ENCODE measurements around the gene C20orf141.
"Not testable (repeated sequence)": the region's sequence is repeated elsewhere in the genome, so short reads cannot be mapped to it uniquely, and the experiment has no call there.

Gene C20orf141

DNA sequence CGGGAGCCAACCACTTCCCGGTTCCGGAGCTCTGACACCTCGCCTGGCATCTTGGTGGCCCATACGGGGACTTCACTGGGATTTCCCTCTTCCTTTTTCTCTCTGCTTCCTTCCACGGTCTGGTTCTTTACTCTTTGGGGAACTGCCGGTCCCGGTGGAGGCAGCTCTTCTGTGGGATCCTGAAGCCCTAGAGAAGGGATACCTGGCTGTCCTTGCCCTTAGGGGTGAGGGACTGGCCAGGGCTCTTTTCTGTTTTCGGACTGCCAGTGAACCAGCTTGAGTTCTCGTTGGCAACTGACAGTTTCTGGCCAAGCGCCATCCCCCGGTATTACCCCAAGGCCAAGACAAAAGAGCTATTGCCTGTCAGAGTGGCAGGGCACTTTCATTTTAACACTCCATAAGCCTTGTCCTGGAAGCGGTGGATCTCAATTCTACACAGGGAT, 13.5 kb upstream of the C20orf141 start:
- H3K27me3 ChIP-seq (ENCODE audit: control insufficient read depth, insufficient read depth, low read length), result peaks cover 76% of the 10 kb centered on the region

GRCh38 chr20:2804041-2804828, 10.6 kb upstream of the C20orf141 start:
- H3K4me1 ChIP-seq (ENCODE audit: control insufficient read depth, insufficient read depth, low read length), result no peaks in the 10 kb centered on the region
- H3K9me3 ChIP-seq (ENCODE audit: control insufficient read depth, low read length), result no peaks in the 10 kb centered on the region
- H3K9ac ChIP-seq (ENCODE audit: low read length), result no peak overlapping the region
- H3K4me3 ChIP-seq (ENCODE audit: low read length), result no peak overlapping the region
- peaks cover 78% of the 10 kb centered on the region for H3K27me3 ChIP-seq (ENCODE audit: control insufficient read depth, insufficient read depth, low read length)
- H3K36me3 ChIP-seq (ENCODE audit: control insufficient read depth, insufficient read depth, low read length), result no peaks in the 10 kb centered on the region

More for the DNA sequence above, 13.5 kb upstream of the C20orf141 start:
- Histone ChIP-seq H3K4me3 (ENCODE audit: low read length) (no peak overlapping the region), H3K36me3 (ENCODE audit: control insufficient read depth, insufficient read depth, low read length) (no peaks in the 10 kb centered on the region), H3K4me1 (ENCODE audit: control insufficient read depth, insufficient read depth, low read length) (no peaks in the 10 kb centered on the region), H3K9ac (ENCODE audit: low read length) (no peak overlapping the region), H3K9me3 (ENCODE audit: control insufficient read depth, low read length) (no peaks in the 10 kb centered on the region)

GRCh38 chr20:2804852-2805688, 9.7 kb upstream of the C20orf141 start:
- no peaks in the 10 kb centered on the region for H3K36me3 ChIP-seq (ENCODE audit: control insufficient read depth, insufficient read depth, low read length)
- no peak overlapping the region for H3K9ac ChIP-seq (ENCODE audit: low read length)
- no peak overlapping the region for H3K4me3 ChIP-seq (ENCODE audit: low read length)
- H3K4me1 ChIP-seq (ENCODE audit: control insufficient read depth, insufficient read depth, low read length), result no peaks in the 10 kb centered on the region
- H3K9me3 ChIP-seq (ENCODE audit: control insufficient read depth, low read length), result no peaks in the 10 kb centered on the region
- H3K27me3 ChIP-seq (ENCODE audit: control insufficient read depth, insufficient read depth, low read length), result peaks cover 69% of the 10 kb centered on the region

DNA sequence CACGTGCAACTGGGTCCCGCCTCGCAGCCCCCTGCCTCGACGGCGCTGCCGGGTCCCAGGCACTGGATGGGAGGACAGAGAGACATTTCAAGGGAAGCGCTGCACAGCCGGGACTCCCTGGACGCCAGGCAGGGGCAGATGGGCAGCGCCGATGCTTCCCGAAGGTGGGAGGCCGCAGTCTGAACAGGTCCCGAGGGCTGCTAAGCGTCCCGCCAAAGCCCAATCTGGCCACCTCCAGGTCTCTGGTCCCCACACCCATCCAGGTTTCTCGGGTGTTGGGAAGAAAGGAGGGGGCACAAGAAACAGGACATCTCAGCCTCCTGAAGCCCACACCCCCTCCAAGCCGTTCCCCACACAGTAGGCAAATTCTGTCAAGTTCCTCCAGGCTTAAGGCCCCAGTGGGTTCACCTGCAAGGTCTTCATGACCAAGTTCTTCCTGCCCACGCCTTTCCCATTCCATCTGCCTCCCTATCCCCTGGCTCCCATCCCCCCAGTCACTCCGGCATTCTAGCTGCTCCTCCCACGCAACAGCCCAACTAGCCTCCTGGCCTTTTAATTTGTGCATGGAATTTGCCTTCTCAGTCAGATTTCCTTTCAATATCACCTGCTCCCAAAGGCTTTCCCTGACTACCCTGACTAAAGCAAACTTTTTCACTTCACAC, 9.0 kb upstream of the C20orf141 start:
- H3K9me3 ChIP-seq (ENCODE audit: control insufficient read depth, low read length), result no peaks in the 10 kb centered on the region
- no peaks in the 10 kb centered on the region for H3K36me3 ChIP-seq (ENCODE audit: control insufficient read depth, insufficient read depth, low read length)
- H3K27me3 ChIP-seq (ENCODE audit: control insufficient read depth, insufficient read depth, low read length), result peaks cover 64% of the 10 kb centered on the region
- H3K4me1 ChIP-seq (ENCODE audit: control insufficient read depth, insufficient read depth, low read length), result no peaks in the 10 kb centered on the region
- H3K9ac ChIP-seq (ENCODE audit: low read length), result no peak overlapping the region
- H3K4me3 ChIP-seq (ENCODE audit: low read length), result no peak overlapping the region

- H3K4me3 ChIP-seq (ENCODE audit: low read length), result no peak overlapping the region
- no peaks in the 10 kb centered on the region for H3K4me1 ChIP-seq (ENCODE audit: control insufficient read depth, insufficient read depth, low read length)
- H3K27me3 ChIP-seq (ENCODE audit: control insufficient read depth, insufficient read depth, low read length), result peaks cover 59% of the 10 kb centered on the region
- H3K9me3 ChIP-seq (ENCODE audit: control insufficient read depth, low read length), result no peaks in the 10 kb centered on the region
- no peaks in the 10 kb centered on the region for H3K36me3 ChIP-seq (ENCODE audit: control insufficient read depth, insufficient read depth, low read length)
- no peak overlapping the region for H3K9ac ChIP-seq (ENCODE audit: low read length)
Measured at GRCh38 chr20:2806351-2806701, 8.5 kb upstream of the C20orf141 start.

GRCh38 chr20:2807019-2807418, 7.8 kb upstream of the C20orf141 start:
- Histone ChIP-seq H3K9ac (ENCODE audit: low read length) (no peak overlapping the region), H3K4me1 (ENCODE audit: control insufficient read depth, insufficient read depth, low read length) (no peaks in the 10 kb centered on the region), H3K27me3 (ENCODE audit: control insufficient read depth, insufficient read depth, low read length) (peaks cover 52% of the 10 kb centered on the region)

GRCh38 chr20:2807929-2808328, 6.9 kb upstream of the C20orf141 start:
- peaks cover 51% of the 10 kb centered on the region for H3K27me3 ChIP-seq (ENCODE audit: control insufficient read depth, insufficient read depth, low read length)
- not testable (repeated sequence) for H3K4me3 ChIP-seq (ENCODE audit: low read length); H3K4me1 ChIP-seq (ENCODE audit: control insufficient read depth, insufficient read depth, low read length); H3K36me3 ChIP-seq (ENCODE audit: control insufficient read depth, insufficient read depth, low read length); H3K9me3 ChIP-seq (ENCODE audit: control insufficient read depth, low read length); H3K9ac ChIP-seq (ENCODE audit: low read length)

More at GRCh38 chr20:2807019-2807418, 7.8 kb upstream of the C20orf141 start:
- Histone ChIP-seq H3K4me3 (ENCODE audit: low read length) (no peak overlapping the region), H3K9me3 (ENCODE audit: control insufficient read depth, low read length) (no peaks in the 10 kb centered on the region), H3K36me3 (ENCODE audit: control insufficient read depth, insufficient read depth, low read length) (no peaks in the 10 kb centered on the region)

GRCh38 chr20:2809690-2810089, 5.1 kb upstream of the C20orf141 start:
- H3K4me1 ChIP-seq (ENCODE audit: control insufficient read depth, insufficient read depth, low read length), result no peaks in the 10 kb centered on the region

DNA sequence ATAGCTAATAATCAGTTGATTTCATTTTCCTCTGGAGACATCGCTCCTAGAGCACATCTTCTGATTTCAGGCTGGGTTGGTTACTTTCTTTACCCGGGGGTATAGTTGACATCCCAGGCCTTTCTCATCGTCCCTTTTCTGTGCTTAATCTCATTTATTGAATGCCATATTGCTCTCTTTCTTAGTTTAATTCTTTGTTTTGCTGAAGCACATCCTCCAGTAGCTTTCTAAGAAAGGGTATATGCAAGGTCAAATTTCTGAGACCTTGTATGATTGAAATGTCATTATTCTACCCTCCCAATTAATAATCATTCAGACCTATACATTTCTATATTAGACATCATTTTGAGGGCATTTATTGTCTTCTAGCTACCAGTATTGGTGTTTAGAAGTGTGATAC, 2.6 kb upstream of the C20orf141 start:
- Histone ChIP-seq H3K36me3 (ENCODE audit: control insufficient read depth, insufficient read depth, low read length) (no peaks in the 10 kb centered on the region), H3K9me3 (ENCODE audit: control insufficient read depth, low read length) (no peaks in the 10 kb centered on the region), H3K9ac (ENCODE audit: low read length) (no peak overlapping the region), H3K4me1 (ENCODE audit: control insufficient read depth, insufficient read depth, low read length) (no peaks in the 10 kb centered on the region), H3K27me3 (ENCODE audit: control insufficient read depth, insufficient read depth, low read length) (peaks cover 15% of the 10 kb centered on the region), H3K4me3 (ENCODE audit: low read length) (no peak overlapping the region)

More at GRCh38 chr20:2809690-2810089, 5.1 kb upstream of the C20orf141 start:
- H3K4me3 ChIP-seq (ENCODE audit: low read length), result no peak overlapping the region
- H3K9ac ChIP-seq (ENCODE audit: low read length), result no peak overlapping the region
- H3K27me3 ChIP-seq (ENCODE audit: control insufficient read depth, insufficient read depth, low read length), result peaks cover 39% of the 10 kb centered on the region
- H3K9me3 ChIP-seq (ENCODE audit: control insufficient read depth, low read length), result no peaks in the 10 kb centered on the region
- no peaks in the 10 kb centered on the region for H3K36me3 ChIP-seq (ENCODE audit: control insufficient read depth, insufficient read depth, low read length)

- no peaks in the 10 kb centered on the region for H3K4me1 ChIP-seq (ENCODE audit: control insufficient read depth, insufficient read depth, low read length)
- no peak overlapping the region for H3K9ac ChIP-seq (ENCODE audit: low read length)
Measured at GRCh38 chr20:2814076-2814475, 711 bp upstream of the C20orf141 start.

GRCh38 chr20:2815242-2815900, 584 bp downstream of the C20orf141 start:
- Histone ChIP-seq H3K36me3 (ENCODE audit: control insufficient read depth, insufficient read depth, low read length) (no peaks in the 10 kb centered on the region), H3K4me1 (ENCODE audit: control insufficient read depth, insufficient read depth, low read length) (no peaks in the 10 kb centered on the region), H3K9me3 (ENCODE audit: control insufficient read depth, low read length) (no peaks in the 10 kb centered on the region), H3K27me3 (ENCODE audit: control insufficient read depth, insufficient read depth, low read length) (peaks cover 20% of the 10 kb centered on the region), H3K9ac (ENCODE audit: low read length) (no peak overlapping the region), H3K4me3 (ENCODE audit: low read length) (no peak overlapping the region)

More at GRCh38 chr20:2814076-2814475, 711 bp upstream of the C20orf141 start:
- Histone ChIP-seq H3K36me3 (ENCODE audit: control insufficient read depth, insufficient read depth, low read length) (no peaks in the 10 kb centered on the region), H3K4me3 (ENCODE audit: low read length) (no peak overlapping the region), H3K9me3 (ENCODE audit: control insufficient read depth, low read length) (no peaks in the 10 kb centered on the region), H3K27me3 (ENCODE audit: control insufficient read depth, insufficient read depth, low read length) (peaks cover 7% of the 10 kb centered on the region)
